AG04449 (cell line): ENCODE measurements around the gene PPDPF.

Experiments used
- CTCF ChIA-PET: fragments of 350-600 bp; formaldehyde crosslinking; extraction: SDS; loops from one replicate; lab custom pipeline; 2021; ENCODE audit warnings: antibody characterized with exemption; lab: Yijun Ruan, JAX
- POLR2A ChIA-PET: fragments of 400-600, 350-600 bp; formaldehyde crosslinking; extraction: SDS; loops from one replicate; lab custom pipeline; 2020; ENCODE audit warnings: antibody characterized with exemption, inconsistent platforms; lab: Yijun Ruan, JAX
- DNase-seq: peaks from one replicate; pipeline ENCODE4 v3.0.0-alpha.2; 2010; ENCODE audit warnings: low read depth, low spot score
- H3K4me3 ChIP-seq: 2 replicates; pipeline ENCODE4 v1.5.1; 2011; ENCODE audit warnings: low read depth, mild to moderate bottlenecking, control low read depth, low read length
- CTCF ChIP-seq: IDR thresholded peaks from one replicate; pipeline ENCODE4 v1.5.1; 2011; ENCODE audit warnings: mild to moderate bottlenecking, moderate library complexity, low read length, control low read depth, inconsistent platforms; ENCODE audit not compliant: insufficient read depth; ENCODE audit errors: missing control alignments

PPDPF gene

GRCh38 chr20:63542696-63543095, 22.1 kb downstream of the PPDPF start:
- POLR2A ChIA-PET, result no interaction called here
- DNase-seq, result no peak
- TF ChIP-seq CTCF, result no peak
- CTCF ChIA-PET, result interaction anchor here (1.0 to 2.1 kb wide), 3 partner anchors 8 to 431 kb away, joined by 3 to 6 read pairs (median 5); no protein-coding TSS in a partner anchor
- H3K4me3 ChIP-seq, result no peak overlapping the region

- no peak overlapping the region for H3K4me3 ChIP-seq
- POLR2A ChIA-PET, result no interaction called here
- CTCF ChIA-PET, result interaction anchor here (1.0 to 2.1 kb wide), 4 partner anchors 8 to 437 kb away, joined by 3 to 6 read pairs (median 4); partner anchors contain the start of gene PRPF6
- TF ChIP-seq CTCF, result no peak
- no peak for DNase-seq
These were observed 22.6 kb downstream of the PPDPF start for GRCh38 chr20:63543131-63543530.

- H3K4me3 ChIP-seq, result no peak overlapping the region
- no peak for DNase-seq
- POLR2A ChIA-PET, result no interaction called here
- no peak for TF ChIP-seq CTCF
- CTCF ChIA-PET, result interaction anchor here (0.7 to 2.1 kb wide), 5 partner anchors 9 to 437 kb away, joined by 3 to 6 read pairs (median 3); partner anchors contain the start of gene PRPF6
These were observed 23.2 kb downstream of the PPDPF start for GRCh38 chr20:63543733-63544132.

- no peak for DNase-seq
- ChIA-PET CTCF (interaction anchor here (0.7 to 2.1 kb wide), 5 partner anchors 10 to 436 kb away, joined by 3 to 6 read pairs (median 3); partner anchors contain the start of gene PRPF6), POLR2A (no interaction called here)
- no peak for TF ChIP-seq CTCF
- no peak overlapping the region for H3K4me3 ChIP-seq
These were observed 23.8 kb downstream of the PPDPF start for GRCh38 chr20:63544241-63544957.

GRCh38 chr20:63544958-63545516, 24.5 kb downstream of the PPDPF start:
- no peak for DNase-seq
- H3K4me3 ChIP-seq, result no peak overlapping the region
- no peak for TF ChIP-seq CTCF
- ChIA-PET CTCF (interaction anchor here (1.2 kb wide), 1 partner anchor 230 kb away, joined by 3 read pairs; no protein-coding TSS in a partner anchor), POLR2A (no interaction called here)

- H3K4me3 ChIP-seq, result no peak overlapping the region
- ChIA-PET POLR2A (no interaction called here), CTCF (interaction anchor here (1.9 kb wide), 1 partner anchor 8 kb away, joined by 8 read pairs; the partner anchor contains the start of gene PTK6)
- TF ChIP-seq CTCF, result no peak
- no peak for DNase-seq
These were observed 25.2 kb downstream of the PPDPF start for GRCh38 chr20:63545814-63546213.
